ENCODE results near the gene PDCD11. TPM values are rescaled to one million over a fixed set of nuclear protein-coding genes. Genes with fewer than 3 reads are reported as not detected.
"Not testable (repeated sequence)": the region's sequence is repeated elsewhere in the genome, so short reads cannot be mapped to it uniquely, and the experiment has no call there.

Gene PDCD11
- total RNA-seq, 2 donors from 2014 or later = 13.0 to 32.0 TPM

DNA sequence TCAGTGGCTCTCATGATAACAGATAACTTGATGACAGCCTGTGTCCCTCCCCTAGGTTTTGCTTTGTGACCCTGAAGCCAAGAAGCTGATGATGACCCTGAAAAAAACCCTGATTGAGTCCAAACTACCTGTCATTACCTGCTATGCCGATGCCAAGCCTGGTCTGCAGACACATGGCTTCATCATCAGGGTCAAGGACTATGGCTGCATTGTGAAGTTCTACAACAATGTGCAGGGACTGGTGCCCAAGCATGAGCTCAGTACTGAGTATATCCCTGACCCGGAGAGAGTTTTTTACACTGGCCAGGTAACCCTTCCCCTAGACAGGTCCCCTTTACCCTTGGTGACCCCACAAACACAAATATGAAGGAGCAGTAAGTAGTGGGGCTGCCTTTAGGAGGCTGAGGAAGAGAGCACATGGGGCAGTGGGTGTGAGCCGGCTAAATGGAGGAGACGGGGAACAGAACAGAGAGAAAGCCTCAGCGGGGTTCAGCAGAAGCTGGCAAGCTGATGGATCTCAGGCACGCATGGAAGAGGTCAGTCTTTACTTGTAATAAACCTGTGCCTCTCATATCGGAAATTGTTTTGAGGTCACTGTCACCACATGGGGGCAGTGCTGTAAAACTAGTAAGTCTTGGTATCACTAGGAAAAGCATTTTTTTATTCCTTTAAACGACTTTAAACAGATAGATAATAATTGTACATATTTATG, 20.2 kb downstream of the PDCD11 start:
- Histone ChIP-seq H3K4me1 (no peaks in the 10 kb centered on the region), H3K9me3 (no peaks in the 10 kb centered on the region), H3K36me3 (replicated peaks in 1 of 2; ENCODE audit: insufficient read depth in 1 of 2, low read depth in 2 of 2) (peaks cover 13 to 60% of the 10 kb centered on the region in 2 donors), H3K4me3 (no peak overlapping the region), H3K27ac (no peak overlapping the region), H3K27me3 (no peaks in the 10 kb centered on the region)
- intact Hi-C loops (cut with DNase I) = loop anchor here (10.0 kb wide), 1 partner anchor 178 kb away; no protein-coding TSS in a partner anchor
- DNase-seq (peak; percentile 66 to 82 (median 76)), ATAC-seq (peak; percentile 59)
- WGBS, 2 donors = 37 to 44% methylated on average over 8 of the region's 8 CpGs
- TF ChIP-seq POLR2A (IDR thresholded peaks at IDR 0.05) = no peak
- TF ChIP-seq, protein P1, sequence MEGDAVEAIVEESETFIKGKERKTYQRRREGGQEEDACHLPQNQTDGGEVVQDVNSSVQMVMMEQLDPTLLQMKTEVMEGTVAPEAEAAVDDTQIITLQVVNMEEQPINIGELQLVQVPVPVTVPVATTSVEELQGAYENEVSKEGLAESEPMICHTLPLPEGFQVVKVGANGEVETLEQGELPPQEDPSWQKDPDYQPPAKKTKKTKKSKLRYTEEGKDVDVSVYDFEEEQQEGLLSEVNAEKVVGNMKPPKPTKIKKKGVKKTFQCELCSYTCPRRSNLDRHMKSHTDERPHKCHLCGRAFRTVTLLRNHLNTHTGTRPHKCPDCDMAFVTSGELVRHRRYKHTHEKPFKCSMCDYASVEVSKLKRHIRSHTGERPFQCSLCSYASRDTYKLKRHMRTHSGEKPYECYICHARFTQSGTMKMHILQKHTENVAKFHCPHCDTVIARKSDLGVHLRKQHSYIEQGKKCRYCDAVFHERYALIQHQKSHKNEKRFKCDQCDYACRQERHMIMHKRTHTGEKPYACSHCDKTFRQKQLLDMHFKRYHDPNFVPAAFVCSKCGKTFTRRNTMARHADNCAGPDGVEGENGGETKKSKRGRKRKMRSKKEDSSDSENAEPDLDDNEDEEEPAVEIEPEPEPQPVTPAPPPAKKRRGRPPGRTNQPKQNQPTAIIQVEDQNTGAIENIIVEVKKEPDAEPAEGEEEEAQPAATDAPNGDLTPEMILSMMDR (IDR thresholded peaks at IDR 0.05) = peak; percentile 33 to 67 (median 62)

DNA sequence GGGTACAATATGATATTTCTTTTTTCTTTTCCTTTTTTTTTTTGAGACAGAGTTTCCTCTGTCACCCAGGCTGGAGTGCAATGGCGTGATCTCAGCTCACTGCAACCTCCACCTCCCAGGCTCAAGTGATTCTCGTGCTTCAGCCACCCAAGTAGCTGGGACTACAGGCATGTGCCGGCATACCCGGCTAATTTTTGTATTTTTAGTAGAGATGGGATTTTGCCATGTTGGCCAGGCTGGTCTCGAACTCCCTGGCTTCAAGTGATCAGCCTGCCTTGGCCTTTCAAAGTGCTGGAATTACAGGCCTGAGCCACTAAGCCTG, 20.7 kb downstream of the PDCD11 start:
- WGBS, 2 donors = 79 to 85% methylated on average over 5 of the region's 5 CpGs
- not testable (repeated sequence) for ATAC-seq

DNA sequence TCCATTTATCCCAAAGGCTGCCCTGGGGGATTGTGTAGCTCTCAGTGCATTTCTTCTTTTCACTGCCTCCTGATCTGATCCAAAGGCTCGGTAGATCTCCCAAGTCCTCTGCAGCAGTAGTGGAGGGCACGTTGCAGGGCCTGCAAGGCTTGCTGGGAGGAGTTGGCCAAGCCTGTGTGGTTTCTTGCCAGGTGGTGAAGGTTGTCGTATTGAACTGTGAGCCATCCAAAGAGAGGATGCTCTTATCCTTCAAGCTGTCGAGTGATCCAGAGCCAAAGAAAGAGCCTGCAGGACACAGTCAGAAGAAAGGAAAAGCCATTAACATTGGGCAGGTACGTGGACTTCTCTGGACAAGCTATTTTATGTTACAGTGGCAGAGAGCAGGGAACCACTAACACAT, 21.2 kb downstream of the PDCD11 start:
- DNase-seq (no peak), ATAC-seq (no peak)
- Histone ChIP-seq H3K9me3 (no peaks in the 10 kb centered on the region), H3K4me3 (no peak overlapping the region), H3K27ac (no peak overlapping the region), H3K4me1 (no peaks in the 10 kb centered on the region), H3K27me3 (no peaks in the 10 kb centered on the region), H3K36me3 (replicated peaks in 1 of 2; ENCODE audit: insufficient read depth in 1 of 2, low read depth in 2 of 2) (peaks cover 13 to 56% of the 10 kb centered on the region in 2 donors)
- intact Hi-C loops (cut with DNase I) = loop anchor here (10.0 kb wide), 1 partner anchor 177 kb away; no protein-coding TSS in a partner anchor
- 90% methylated on average over 5 of the region's 5 CpGs for WGBS, 2 donors
- no peak for TF ChIP-seq POLR2A (IDR thresholded peaks at IDR 0.05)
- TF ChIP-seq, protein P1 (IDR thresholded peaks at IDR 0.05) = no peak

More for the DNA sequence above, 20.7 kb downstream of the PDCD11 start:
- not testable (repeated sequence) for H3K4me1 ChIP-seq, H3K27me3 ChIP-seq, H3K27ac ChIP-seq, DNase-seq, H3K4me3 ChIP-seq, H3K9me3 ChIP-seq
- intact Hi-C loops (cut with DNase I) = loop anchor here (10.0 kb wide), 1 partner anchor 178 kb away; no protein-coding TSS in a partner anchor
- peaks cover 13 to 55% of the 10 kb centered on the region in 2 donors for H3K36me3 ChIP-seq (replicated peaks in 1 of 2; ENCODE audit: insufficient read depth in 1 of 2, low read depth in 2 of 2)

DNA sequence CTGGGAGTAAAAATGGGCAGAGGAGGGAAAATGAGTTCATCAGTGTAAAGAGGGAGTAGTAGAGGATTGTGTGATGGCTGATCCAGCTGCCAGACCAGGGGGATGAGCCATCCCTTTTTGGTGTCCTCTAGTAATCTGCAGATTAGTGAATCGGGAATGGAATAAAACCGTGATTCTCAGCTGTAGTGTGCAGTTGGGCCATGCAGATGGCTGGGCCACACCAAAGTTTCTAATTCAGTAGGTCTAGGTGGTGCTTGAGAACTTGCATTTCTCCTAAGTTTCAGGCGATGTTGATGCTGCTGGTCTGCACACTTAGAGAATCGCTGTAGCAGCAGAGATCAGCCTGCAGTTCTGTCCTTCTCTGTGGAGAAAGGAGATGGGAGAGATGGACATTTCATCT, 22.7 kb downstream of the PDCD11 start:
- ATAC-seq (no peak), DNase-seq (no peak)
- Histone ChIP-seq H3K4me1 (no peaks in the 10 kb centered on the region), H3K4me3 (no peak overlapping the region), H3K36me3 (replicated peaks in 1 of 2; ENCODE audit: insufficient read depth in 1 of 2, low read depth in 2 of 2) (peaks cover 14 to 58% of the 10 kb centered on the region in 2 donors), H3K27me3 (no peaks in the 10 kb centered on the region), H3K9me3 (no peaks in the 10 kb centered on the region), H3K27ac (no peak overlapping the region)
- intact Hi-C loops (cut with DNase I) = loop anchor here (10.0 kb wide), 1 partner anchor 176 kb away; no protein-coding TSS in a partner anchor
- TF ChIP-seq POLR2A (IDR thresholded peaks at IDR 0.05) = no peak
- TF ChIP-seq, protein P1 (IDR thresholded peaks at IDR 0.05) = no peak
- 93 to 97% methylated on average over 4 of the region's 4 CpGs for WGBS, 2 donors

DNA sequence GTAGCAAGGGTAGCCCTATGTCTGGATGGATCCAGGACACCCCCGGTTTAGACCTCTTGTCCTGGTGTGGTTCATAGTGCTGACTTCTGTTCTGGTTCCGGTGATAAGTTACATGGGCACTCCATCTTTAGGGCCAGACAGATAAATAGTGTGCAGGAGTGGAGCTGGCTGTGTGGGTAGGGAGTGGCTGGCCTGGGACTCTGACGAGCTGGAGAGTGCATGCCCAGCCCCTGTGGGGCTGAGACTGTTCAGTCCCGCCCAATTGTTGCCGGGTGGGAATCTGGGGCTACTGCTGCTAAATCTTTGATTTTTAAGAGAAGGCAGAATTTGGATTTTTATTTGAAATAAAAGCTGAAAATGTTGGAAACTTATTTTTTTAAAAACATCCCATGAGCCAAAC, 27.3 kb downstream of the PDCD11 start:
- Histone ChIP-seq H3K36me3 (replicated peaks in 1 of 2; ENCODE audit: insufficient read depth in 1 of 2, low read depth in 2 of 2) (peaks cover 16 to 49% of the 10 kb centered on the region in 2 donors), H3K4me3 (no peak overlapping the region), H3K9me3 (no peaks in the 10 kb centered on the region), H3K27ac (no peak overlapping the region), H3K27me3 (no peaks in the 10 kb centered on the region), H3K4me1 (no peaks in the 10 kb centered on the region)
- TF ChIP-seq, protein P1 (IDR thresholded peaks at IDR 0.05) = no peak
- TF ChIP-seq POLR2A (IDR thresholded peaks at IDR 0.05) = no peak
- intact Hi-C loops (cut with DNase I) = loop anchor here (5.0 kb wide), 1 partner anchor 54 kb away; the partner anchor contains the start of gene CALHM3
- DNase-seq (no peak), ATAC-seq (no peak)
- WGBS, 2 donors = 88 to 93% methylated on average over 5 of the region's 5 CpGs
